Neural progenitor cell (in vitro differentiated cells): ENCODE data around the gene NLRC3. TPM values are rescaled to one million over a fixed set of nuclear protein-coding genes. Genes with fewer than 3 reads are reported as not detected.
A peak's percentile ranks its signal among the peaks of the same experiment; 100 is the strongest.

Source experiments
- DNase-seq: peaks from one replicate; pipeline ENCODE4 v3.0.0-alpha.2; 2016; ENCODE audit warnings: low spot score
- H2AFZ ChIP-seq: fragments of 200-600 bp; sonication (generic); replicated peaks from 2 replicates; pipeline ENCODE4 v1.6.1; 2016; ENCODE audit warnings: antibody characterized with exemption
- H3F3A ChIP-seq: fragments of 200-600 bp; sonication (generic); 2 replicates; pipeline ENCODE4 v1.6.1; 2016; ENCODE audit warnings: antibody characterized with exemption, low read depth
- H3K27ac ChIP-seq: fragments of 200-600 bp; sonication (generic); 2 replicates; pipeline ENCODE4 v1.5.1; 2016; ENCODE audit warnings: mild to moderate bottlenecking
- H3K27me3 ChIP-seq: fragments of 200-600 bp; sonication (generic); 2 replicates; pipeline ENCODE4 v1.6.1; 2016; ENCODE audit warnings: mild to moderate bottlenecking, moderate library complexity
- H3K36me3 ChIP-seq: fragments of 200-600 bp; sonication (generic); 2 replicates; pipeline ENCODE4 v1.5.1; 2016
- H3K4me1 ChIP-seq: fragments of 200-600 bp; sonication (generic); 2 replicates; pipeline ENCODE4 v1.6.1; 2016; ENCODE audit warnings: mixed run types
- H3K4me2 ChIP-seq: fragments of 200-600 bp; sonication (generic); 2 replicates; pipeline ENCODE4 v1.6.1; 2016
- H3K4me3 ChIP-seq: fragments of 200-600 bp; sonication (generic); 2 replicates; pipeline ENCODE4 v1.5.1; 2016
- H3K79me2 ChIP-seq: fragments of 200-600 bp; sonication (generic); 2 replicates; pipeline ENCODE4 v1.6.1; 2016; ENCODE audit warnings: low read depth
- H3K9ac ChIP-seq: fragments of 200-600 bp; sonication (generic); 2 replicates; pipeline ENCODE4 v1.6.1; 2016
- H3K9me3 ChIP-seq: fragments of 200-600 bp; sonication (generic); 2 replicates; pipeline ENCODE4 v1.5.1; 2016; ENCODE audit warnings: low read depth
- H4K20me1 ChIP-seq: fragments of 200-600 bp; sonication (generic); 2 replicates; pipeline ENCODE4 v1.6.1; 2016; ENCODE audit warnings: low read depth
- H3K27ac Mint-ChIP-seq: 3 replicates; pipeline ENCODE4 v1.8.0; 2021; ENCODE audit warnings: mixed read lengths
- H3K27me3 Mint-ChIP-seq: 2 replicates; pipeline ENCODE4 v1.8.0; 2022; ENCODE audit warnings: low read depth, mild to moderate bottlenecking, inconsistent platforms, moderate library complexity, mixed read lengths; ENCODE audit not compliant: insufficient read depth
- H3K36me3 Mint-ChIP-seq: 3 replicates; pipeline ENCODE4 v1.8.0; 2021; ENCODE audit warnings: mixed read lengths
- H3K4me1 Mint-ChIP-seq: 3 replicates; pipeline ENCODE4 v1.8.0; 2021; ENCODE audit warnings: mixed read lengths
- H3K4me3 Mint-ChIP-seq: 3 replicates; pipeline ENCODE4 v1.8.0; 2021; ENCODE audit warnings: mild to moderate bottlenecking, moderate library complexity, mixed read lengths
- H3K9me3 Mint-ChIP-seq: 3 replicates; pipeline ENCODE4 v1.8.0; 2020; ENCODE audit warnings: mixed read lengths
- CTCF ChIP-seq: fragments of 200-600 bp; sonication (generic); IDR thresholded peaks from 2 replicates; pipeline ENCODE4 v1.5.1; 2017; ENCODE audit warnings: antibody characterized with exemption, mild to moderate bottlenecking
- EZH2 ChIP-seq: fragments of 200-600 bp; sonication (generic); IDR thresholded peaks from 2 replicates; pipeline ENCODE4 v1.6.1; 2017; ENCODE audit warnings: antibody characterized with exemption, mild to moderate bottlenecking, moderate library complexity
- EZH2phosphoT487 ChIP-seq: fragments of 200-600 bp; sonication (generic); IDR thresholded peaks from 2 replicates; pipeline ENCODE4 v1.6.1; 2017; ENCODE audit warnings: antibody characterized with exemption
- total RNA-seq: library from RNA; depleted of rRNA; stranded (reverse); fragments of >200 nt; gene quantifications from 2 replicates; pipeline ENCODE4 v1.2.3, GENCODE V29; 2015; ENCODE audit warnings: low replicate concordance

The NLRC3 gene
- total RNA-seq, 1 donor from 2014 or later: not detected

DNA sequence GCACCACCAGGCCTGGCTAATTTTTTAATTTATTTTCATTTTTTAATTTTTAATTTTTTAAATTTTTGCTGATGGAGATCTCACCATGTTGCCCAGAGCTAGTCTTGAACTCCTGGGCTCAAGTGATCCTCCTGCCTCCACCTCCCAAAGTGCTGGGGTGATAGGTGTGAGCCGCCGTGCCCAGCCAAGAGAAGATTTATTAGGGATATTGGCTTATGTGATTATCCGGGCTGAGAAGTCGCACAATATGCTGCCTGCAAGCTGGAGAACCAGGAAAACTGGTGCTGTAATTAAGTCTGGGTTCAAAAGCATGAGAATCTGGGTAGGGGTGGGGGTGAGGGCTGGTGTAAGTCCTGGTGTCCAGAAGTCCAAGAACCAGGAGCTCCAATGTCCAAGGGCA, 79.4 kb downstream of the NLRC3 start:
- H3K9ac ChIP-seq: no peak overlapping the region
- peaks cover 16% of the 10 kb centered on the region for H3F3A ChIP-seq
- no peaks in the 10 kb centered on the region for H3K36me3 ChIP-seq
- TF ChIP-seq EZH2phosphoT487 (no peak), EZH2 (no peak), CTCF (no peak)
- Mint-ChIP-seq H3K36me3 (no peaks in the 10 kb centered on the region), H3K27ac (no peak overlapping the region), H3K9me3 (peaks cover 2% of the 10 kb centered on the region), H3K4me1 (peaks cover 14% of the 10 kb centered on the region), H3K27me3 (peaks cover 8% of the 10 kb centered on the region), H3K4me3 (no peak overlapping the region)
- no peak overlapping the region for H3K4me3 ChIP-seq
- no peaks in the 10 kb centered on the region for H4K20me1 ChIP-seq
- peaks cover 14% of the 10 kb centered on the region for H3K79me2 ChIP-seq
- H3K9me3 ChIP-seq: no peaks in the 10 kb centered on the region
- DNase-seq: no peak
- peaks cover 14% of the 10 kb centered on the region for H3K4me1 ChIP-seq
- H3K4me2 ChIP-seq: no peak overlapping the region
- no peak overlapping the region for H2AFZ ChIP-seq
- peaks cover 6% of the 10 kb centered on the region for H3K27me3 ChIP-seq
- no peak overlapping the region for H3K27ac ChIP-seq

DNA sequence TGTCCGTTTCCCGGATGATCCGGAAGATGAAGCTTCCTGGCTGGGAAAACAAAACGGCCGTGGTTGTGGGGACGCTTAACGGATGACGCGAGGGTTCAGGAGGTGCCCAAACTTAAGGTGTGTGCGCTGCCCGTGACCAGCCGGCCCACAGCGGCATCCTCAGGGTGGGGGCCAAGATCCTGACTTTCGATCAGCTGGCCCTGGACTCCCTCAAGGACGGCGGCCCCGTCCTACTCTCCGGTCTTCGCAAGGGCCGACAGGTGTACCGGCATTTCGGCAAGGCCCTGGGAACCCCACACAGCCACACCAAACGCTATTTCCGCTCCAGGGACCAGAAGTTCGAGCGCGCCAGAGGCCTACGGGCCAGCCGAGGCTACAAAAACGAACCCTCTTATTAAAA, 80.8 kb downstream of the NLRC3 start:
- H3K27ac Mint-ChIP-seq: no peak overlapping the region
- no peak overlapping the region for H2AFZ ChIP-seq

GRCh38 chr16:3495176-3495575, 82.0 kb downstream of the NLRC3 start, which contains the start of gene C16orf90:
TSS of gene C16orf90 (minus strand) at chr16:3495489. CDS start at chr16:3495421, 68 bp downstream.
- H3K27me3 ChIP-seq: peaks cover 6% of the 10 kb centered on the region
- Mint-ChIP-seq H3K36me3 (no peaks in the 10 kb centered on the region), H3K4me3 (peak within 1 kb of the TSS; percentile 50), H3K27me3 (peaks cover 4% of the 10 kb centered on the region), H3K27ac (no peak within 1 kb of the TSS), H3K9me3 (peaks cover 2% of the 10 kb centered on the region), H3K4me1 (no peaks in the 10 kb centered on the region)
- no peak within 1 kb of the TSS for H3K4me3 ChIP-seq
- H3K9me3 ChIP-seq: no peaks in the 10 kb centered on the region
- H4K20me1 ChIP-seq: no peaks in the 10 kb centered on the region
- no peaks in the 10 kb centered on the region for H3K79me2 ChIP-seq
- no peaks in the 10 kb centered on the region for H3K4me1 ChIP-seq
- no peak within 1 kb of the TSS for H3K27ac ChIP-seq
- DNase-seq: no peak
- H3K4me2 ChIP-seq: no peak within 1 kb of the TSS
- H3K36me3 ChIP-seq: no peaks in the 10 kb centered on the region
- no peaks in the 10 kb centered on the region for H3F3A ChIP-seq
- no peak for TF ChIP-seq CTCF
- no peak for TF ChIP-seq EZH2
- TF ChIP-seq EZH2phosphoT487: no peak
- H3K9ac ChIP-seq: no peak within 1 kb of the TSS
- no peak within 1 kb of the TSS for H2AFZ ChIP-seq

More for the DNA sequence above, 80.8 kb downstream of the NLRC3 start:
- DNase-seq: no peak
- no peak overlapping the region for H3K4me3 Mint-ChIP-seq
- H3K36me3 Mint-ChIP-seq: no peaks in the 10 kb centered on the region
- peaks cover 2% of the 10 kb centered on the region for H3K9me3 Mint-ChIP-seq
- TF ChIP-seq EZH2phosphoT487: no peak
- TF ChIP-seq EZH2: no peak
- no peak for TF ChIP-seq CTCF
- no peak overlapping the region for H3K4me2 ChIP-seq
- peaks cover 6% of the 10 kb centered on the region for H3F3A ChIP-seq
- no peak overlapping the region for H3K27ac ChIP-seq
- H3K27me3 ChIP-seq: peaks cover 6% of the 10 kb centered on the region
- no peaks in the 10 kb centered on the region for H3K9me3 ChIP-seq
- H3K9ac ChIP-seq: no peak overlapping the region
- peaks cover 3% of the 10 kb centered on the region for H3K4me1 Mint-ChIP-seq
- peaks cover under 1% of the 10 kb centered on the region for H3K4me1 ChIP-seq
- no peaks in the 10 kb centered on the region for H4K20me1 ChIP-seq
- H3K79me2 ChIP-seq: peaks cover under 1% of the 10 kb centered on the region
- H3K4me3 ChIP-seq: no peak overlapping the region
- no peaks in the 10 kb centered on the region for H3K36me3 ChIP-seq
- peaks cover 8% of the 10 kb centered on the region for H3K27me3 Mint-ChIP-seq
